Spinal cord (tissue), 10 donors: ENCODE data around the gene CSAD. TPM values are rescaled to one million over a fixed set of nuclear protein-coding genes. Genes with fewer than 3 reads are reported as not detected.

Experiments
- DNase-seq, 6 donors: peaks; one replicate each; pipeline versions ENCODE4 v3.0.0 to v3.0.0-alpha.2; 2013 to 2015; ENCODE audit warnings: low spot score in 6 of 6, low read depth in 4 of 6
- H3K27ac ChIP-seq: one replicate; pipeline ENCODE4 v1.5.1; 2013; ENCODE audit warnings: low read depth, low read length, control low read depth
- H3K27me3 ChIP-seq: one replicate; pipeline ENCODE4 v1.6.1; 2013; ENCODE audit warnings: low read length; ENCODE audit not compliant: control insufficient read depth, insufficient read depth
- H3K36me3 ChIP-seq: one replicate; pipeline ENCODE4 v1.6.1; 2013; ENCODE audit warnings: low read length; ENCODE audit not compliant: control insufficient read depth, insufficient read depth
- H3K4me1 ChIP-seq: one replicate; pipeline ENCODE4 v1.6.1; 2013; ENCODE audit warnings: low read length; ENCODE audit not compliant: control insufficient read depth, insufficient read depth
- H3K4me3 ChIP-seq: one replicate; pipeline ENCODE4 v1.5.1; 2013; ENCODE audit warnings: low read depth, low read length, control low read depth
- H3K9me3 ChIP-seq: one replicate; pipeline ENCODE4 v1.6.1; 2013; ENCODE audit warnings: low read length; ENCODE audit not compliant: control insufficient read depth, insufficient read depth
- WGBS: methylation state at CpG from one replicate; pipeline ENCODE4 v1.1.5; 2013; ENCODE audit warnings: missing lambda C conversion rate; ENCODE audit not compliant: insufficient coverage; 5-methylcytosine and 5-hydroxymethylcytosine counted together
- polyA plus RNA-seq, 2 donors: library from polyadenylated mRNA; unstranded; fragments of 120-200 nt; gene quantifications; one replicate each; pipeline ENCODE4 v1.2.1, GENCODE V29; 2013; ENCODE audit not compliant: insufficient read length in 2 of 2
- total RNA-seq, 2 donors: library from RNA; depleted of rRNA in 1 of 2; stranded (reverse); fragments of 120-200 nt in 1 of 2; fragments of >200 nt in 1 of 2; gene quantifications; one replicate each; pipeline versions ENCODE4 v1.2.3 to v1.2.4, GENCODE V29; 2013 to 2014
- donor health status: healthy.

The CSAD gene
- total and polyA plus RNA-seq, 4 donors: 22.3 to 127 (median 41.3) TPM

- H3K9me3 ChIP-seq: no peaks in the 10 kb centered on the region
- H3K4me1 ChIP-seq: peaks cover 61% of the 10 kb centered on the region
- WGBS: 53% methylated on average over 10 of the region's 11 CpGs
- peaks cover 6% of the 10 kb centered on the region for H3K36me3 ChIP-seq
- peak overlapping the region; percentile 100 for H3K27ac ChIP-seq
- H3K27me3 ChIP-seq: no peaks in the 10 kb centered on the region
- no peak for DNase-seq
- no peak overlapping the region for H3K4me3 ChIP-seq
These were observed 43.6 kb upstream of the CSAD start for GRCh38 chr12:53224061-53224896.

- Histone ChIP-seq H3K4me3 (no peak overlapping the region), H3K27ac (peak overlapping the region; percentile 100), H3K27me3 (no peaks in the 10 kb centered on the region), H3K4me1 (peaks cover 65% of the 10 kb centered on the region), H3K36me3 (peaks cover 6% of the 10 kb centered on the region), H3K9me3 (no peaks in the 10 kb centered on the region)
- peak in 2 of 6 donors; percentile 57 to 79 for DNase-seq
- 27% methylated on average over 8 of the region's 16 CpGs for WGBS
These were observed 42.8 kb upstream of the CSAD start for GRCh38 chr12:53223389-53224060.

DNA sequence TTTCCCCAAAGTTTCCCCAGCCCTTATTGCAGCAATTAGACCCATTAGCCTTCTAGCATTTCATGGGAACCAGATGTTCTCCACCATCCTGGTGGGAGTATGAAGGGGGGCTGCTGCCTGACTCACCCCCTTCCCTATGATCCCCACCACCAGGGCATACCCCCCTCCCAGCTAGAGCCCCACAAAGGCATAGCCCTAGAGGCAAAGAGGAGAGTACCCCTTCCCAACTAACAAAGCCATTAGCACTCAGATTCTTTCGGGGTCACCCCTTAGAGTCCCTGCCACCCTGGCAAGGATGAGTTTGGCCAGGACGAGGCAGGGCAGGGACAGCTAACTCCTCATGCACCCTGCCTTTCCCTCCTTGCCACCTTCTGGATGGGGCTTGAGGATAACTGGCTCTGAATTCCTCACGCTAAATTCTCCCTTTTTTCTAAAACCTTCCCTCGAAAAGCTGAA lies 42.1 kb upstream of the CSAD start:
- peaks cover 6% of the 10 kb centered on the region for H3K36me3 ChIP-seq
- 22% methylated on average over 2 of the region's 4 CpGs for WGBS
- H3K9me3 ChIP-seq: no peaks in the 10 kb centered on the region
- H3K4me1 ChIP-seq: peaks cover 70% of the 10 kb centered on the region
- no peak overlapping the region for H3K4me3 ChIP-seq
- H3K27ac ChIP-seq: peak overlapping the region; percentile 100
- H3K27me3 ChIP-seq: no peaks in the 10 kb centered on the region
- no peak for DNase-seq

DNA sequence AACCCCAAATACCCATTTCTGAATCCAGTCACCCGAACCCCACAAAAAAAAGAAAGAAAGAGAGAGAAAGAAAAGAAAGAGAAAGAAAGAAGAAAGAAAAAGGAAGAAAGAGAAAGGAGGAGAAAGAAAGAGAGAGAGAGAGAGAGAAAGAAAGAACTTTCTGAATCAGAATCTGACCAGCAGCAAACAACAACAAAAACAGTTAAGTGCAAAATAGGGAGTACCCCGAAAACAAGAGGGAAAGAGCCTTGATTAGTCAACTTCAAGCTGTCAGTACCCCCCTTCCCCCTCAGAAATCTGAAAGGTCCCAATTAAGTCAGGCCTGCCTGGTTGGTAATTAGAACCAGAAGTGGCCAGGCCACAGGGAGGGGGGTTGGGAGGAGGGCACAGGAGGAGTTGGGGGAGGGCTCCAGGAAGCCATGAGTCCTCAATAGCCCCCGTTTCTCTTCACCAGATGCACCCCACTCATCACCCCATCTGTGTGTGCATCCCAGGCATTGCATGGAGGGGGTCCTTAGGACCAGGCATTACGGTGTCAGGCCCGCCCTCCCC lies 41.5 kb upstream of the CSAD start:
- Histone ChIP-seq H3K27me3 (no peaks in the 10 kb centered on the region), H3K9me3 (no peaks in the 10 kb centered on the region), H3K27ac (peak overlapping the region; percentile 100), H3K4me1 (peaks cover 76% of the 10 kb centered on the region), H3K36me3 (peaks cover 2% of the 10 kb centered on the region), H3K4me3 (no peak overlapping the region)
- no peak for DNase-seq
- no CpG with 5 or more reads among the region's 5 CpGs for WGBS

- H3K27me3 ChIP-seq: no peaks in the 10 kb centered on the region
- H3K9me3 ChIP-seq: no peaks in the 10 kb centered on the region
- H3K4me1 ChIP-seq: peaks cover 84% of the 10 kb centered on the region
- no peaks in the 10 kb centered on the region for H3K36me3 ChIP-seq
- H3K27ac ChIP-seq: peak overlapping the region; percentile 100
- peak in 3 of 6 donors; percentile 47 to 85 (median 60) for DNase-seq
- whole genome bisulfite sequencing: under 1% methylated on average over 59 of the region's 72 CpGs
- H3K4me3 ChIP-seq: peak overlapping the region; percentile 79
These were observed 40.7 kb upstream of the CSAD start for GRCh38 chr12:53221203-53222080.

- under 1% methylated on average over 31 of the region's 42 CpGs for WGBS
- Histone ChIP-seq H3K27ac (peak overlapping the region; percentile 100), H3K4me3 (peak overlapping the region; percentile 79), H3K27me3 (no peaks in the 10 kb centered on the region), H3K4me1 (peaks cover 81% of the 10 kb centered on the region), H3K36me3 (no peaks in the 10 kb centered on the region), H3K9me3 (no peaks in the 10 kb centered on the region)
- DNase-seq: peak in 2 of 6 donors; percentile 80 to 91
These were observed 40.0 kb upstream of the CSAD start for GRCh38 chr12:53220694-53221202.

DNA sequence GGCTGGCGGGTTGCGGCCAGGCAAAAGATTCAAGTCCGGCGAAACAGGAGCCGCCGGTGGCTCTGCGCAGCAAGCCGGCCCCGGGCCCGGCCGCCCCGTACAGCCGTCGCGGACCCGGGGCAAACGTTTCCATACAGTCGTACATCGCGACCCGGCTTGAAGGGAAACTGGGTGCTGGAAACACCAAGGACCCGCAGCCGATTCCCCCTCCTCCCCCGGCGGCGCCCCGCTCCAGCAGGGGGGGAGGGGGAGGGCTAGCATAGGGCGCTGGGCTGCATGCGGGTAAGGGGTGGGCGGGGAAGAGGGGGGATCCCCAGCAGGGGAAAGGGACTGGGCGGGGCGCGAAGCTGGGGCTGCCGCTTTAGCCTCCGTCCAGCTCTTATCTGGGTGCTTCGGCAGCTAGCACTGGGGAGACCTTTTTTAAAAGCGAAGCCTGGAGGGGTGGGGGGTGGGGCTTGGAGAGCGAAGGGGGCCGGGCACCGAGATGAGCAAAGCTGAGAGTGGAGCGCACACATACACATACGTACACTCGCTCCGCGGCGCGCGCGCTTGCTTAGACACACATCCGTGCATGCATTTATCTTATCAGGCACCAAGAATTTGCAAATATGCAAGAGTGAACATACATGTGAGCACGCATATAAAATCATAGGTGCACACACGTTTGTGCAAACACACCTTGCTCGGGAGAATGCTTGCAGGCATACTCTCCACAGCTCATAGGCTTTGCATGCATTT lies 39.4 kb upstream of the CSAD start:
- 1% methylated on average over 40 of the region's 53 CpGs for WGBS
- Histone ChIP-seq H3K4me3 (peak overlapping the region; percentile 79), H3K27ac (peak overlapping the region; percentile 100), H3K9me3 (no peaks in the 10 kb centered on the region), H3K4me1 (peaks cover 80% of the 10 kb centered on the region), H3K27me3 (no peaks in the 10 kb centered on the region), H3K36me3 (peaks cover 2% of the 10 kb centered on the region)
- peak in 4 of 6 donors; percentile 51 to 91 (median 87) for DNase-seq

DNA sequence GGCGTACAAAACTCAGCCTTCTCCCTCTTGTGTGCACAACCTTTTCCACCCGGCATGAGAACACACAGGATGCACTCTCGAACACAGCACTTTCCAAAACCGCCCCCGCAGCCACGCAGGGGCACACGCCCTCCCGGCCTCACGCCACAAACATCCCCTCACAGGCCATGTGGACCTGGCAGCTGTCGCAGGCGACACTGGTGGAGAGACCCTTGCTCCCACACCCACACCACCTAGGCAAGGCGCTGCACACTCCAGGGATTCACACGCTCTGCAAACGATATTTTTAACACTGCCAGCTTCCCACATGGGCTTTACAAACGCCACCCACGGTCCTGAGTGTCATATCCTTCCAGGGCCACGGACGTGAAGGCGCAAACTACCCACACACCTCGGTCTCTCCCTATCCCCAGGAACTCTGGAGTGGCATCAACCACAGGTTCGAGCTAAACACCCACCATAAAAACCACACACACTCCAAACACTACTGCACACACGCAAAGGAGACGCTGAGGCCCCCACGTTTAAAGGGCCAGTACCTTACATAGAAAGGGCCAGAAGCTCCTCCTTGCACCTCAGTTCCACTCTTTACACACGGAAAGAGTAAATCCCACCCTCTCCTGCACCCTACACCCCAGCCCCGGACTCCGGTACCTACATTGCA lies 38.7 kb upstream of the CSAD start:
- Histone ChIP-seq H3K4me3 (peak overlapping the region; percentile 79), H3K27me3 (no peaks in the 10 kb centered on the region), H3K27ac (peak overlapping the region; percentile 100), H3K9me3 (no peaks in the 10 kb centered on the region), H3K4me1 (peaks cover 75% of the 10 kb centered on the region), H3K36me3 (peaks cover 6% of the 10 kb centered on the region)
- WGBS: 11% methylated on average over 26 of the region's 27 CpGs
- DNase-seq: peak in 1 of 6 donors; percentile 50
